Transverse colon (tissue), 4 donors: Measurements from ENCODE around the gene TOR4A.

ENCODE experiments used
- CTCF ChIP-seq, 5 experiments: fragments of 200-600 bp in 3 of 5; fragments of 450-650 bp in 2 of 5; sonication (generic) in 3 of 5; IDR thresholded peaks; 1 replicate in 2 of 5; 2 replicates in 3 of 5; pipeline ENCODE4 v1.5.1; 2016 to 2017; ENCODE audit warnings: antibody characterized with exemption in 5 of 5, inconsistent platforms in 3 of 5, mild to moderate bottlenecking in 2 of 5, moderate library complexity in 1 of 5
- EP300 ChIP-seq: sonication (generic); formaldehyde crosslinking; IDR thresholded peaks from one replicate; pipeline ENCODE4 v1.6.1; 2017; ENCODE audit warnings: antibody characterized with exemption, low read depth
- POLR2A ChIP-seq: fragments of 450-650 bp; IDR thresholded peaks from one replicate; pipeline ENCODE4 v1.6.1; 2016; ENCODE audit warnings: antibody characterized with exemption, mild to moderate bottlenecking, moderate library complexity
- POLR2AphosphoS5 ChIP-seq, 3 donors: sonication (generic); formaldehyde crosslinking; IDR thresholded peaks; one replicate each; pipeline ENCODE4 v1.6.1; 2016; ENCODE audit warnings: antibody characterized with exemption in 3 of 3

DNA sequence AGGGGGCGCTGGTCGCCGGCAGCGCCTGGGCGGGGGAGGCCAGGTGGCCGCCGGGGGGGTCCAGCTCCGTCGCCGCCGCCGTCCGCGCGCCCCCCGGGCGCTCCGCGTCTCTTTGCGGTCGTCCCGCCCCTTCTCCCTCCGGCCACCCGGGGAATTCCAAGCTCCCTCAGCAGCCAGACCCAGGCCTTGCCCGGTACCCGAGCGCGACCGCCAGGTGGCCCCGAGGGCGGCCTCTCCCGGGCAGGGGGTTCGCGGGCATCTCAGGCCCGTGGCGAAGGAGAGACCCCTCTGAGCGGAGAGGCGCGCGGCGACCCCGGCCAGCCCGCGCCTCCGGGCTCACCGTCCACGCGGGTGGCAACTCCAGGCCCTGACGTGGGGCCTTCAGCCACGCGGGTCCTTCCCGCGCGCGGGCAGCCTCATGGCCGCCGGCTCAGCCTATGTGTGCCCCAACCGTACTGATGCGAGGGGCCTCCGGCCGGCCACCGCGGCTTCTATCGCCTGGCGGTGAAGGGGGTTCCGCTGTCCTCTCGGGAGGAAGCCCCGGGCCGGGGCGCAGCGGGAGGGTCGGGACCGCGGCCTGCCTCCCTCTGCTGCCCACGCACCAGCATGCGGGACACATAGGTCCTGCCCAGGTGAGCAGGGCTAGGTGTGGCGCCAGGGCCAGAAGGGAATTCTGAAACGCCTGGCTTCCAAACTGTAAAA lies 25.1 kb downstream of the TOR4A start:
- TF ChIP-seq POLR2AphosphoS5 (IDR thresholded peaks at IDR 0.05) = no peak
- TF ChIP-seq POLR2A = no peak
- TF ChIP-seq CTCF (IDR thresholded peaks at IDR 0.05) = peak; percentile 30 to 84 (median 48)
- TF ChIP-seq EP300 = no peak
